Measurements from ENCODE around the gene UBTD2. TPM values are rescaled to one million over a fixed set of nuclear protein-coding genes. Genes with fewer than 3 reads are reported as not detected.

UBTD2 gene
- total RNA-seq, 4 donors from 2014 or later, result 17.3 to 26.6 (median 20.2) TPM

DNA sequence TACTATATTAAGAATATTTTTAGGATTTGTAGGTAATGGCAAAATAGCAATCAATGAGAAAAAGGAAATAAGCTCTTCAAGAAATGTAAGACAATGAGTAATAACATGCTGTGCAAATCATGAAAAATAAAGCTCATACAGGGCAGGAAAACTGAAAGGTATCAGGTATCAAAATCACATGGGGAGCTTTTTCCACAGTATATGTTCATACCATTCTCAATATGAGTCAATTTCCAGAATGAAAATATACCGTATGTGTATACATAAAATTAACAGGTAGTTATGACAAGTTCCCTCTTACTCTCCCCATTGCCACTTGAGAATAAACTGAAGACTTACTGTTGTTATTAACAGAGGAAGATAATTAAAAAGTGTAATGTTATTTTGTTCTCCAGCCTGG lies 53.7 kb downstream of the UBTD2 start:
- Histone ChIP-seq H3K27me3 (no peaks in the 10 kb centered on the region), H3K36me3 (peaks cover 3 to 55% of the 10 kb centered on the region in 2 donors), H3K4me3 (no peak overlapping the region), H3K9me3 (no peaks in the 10 kb centered on the region), H3K4me1 (no peaks in the 10 kb centered on the region), H3K27ac (no peak overlapping the region)
- WGBS, 2 donors (ENCODE audit: low coverage in 1 of 2), result 86 to 92% methylated on average over 1 of the region's 1 CpG
- TF ChIP-seq POLR2A (IDR thresholded peaks at IDR 0.05), result no peak
- TF ChIP-seq EP300 (IDR thresholded peaks at IDR 0.05), result no peak
- TF ChIP-seq POLR2AphosphoS5 (IDR thresholded peaks at IDR 0.05), result no peak
- TF ChIP-seq, protein P1, sequence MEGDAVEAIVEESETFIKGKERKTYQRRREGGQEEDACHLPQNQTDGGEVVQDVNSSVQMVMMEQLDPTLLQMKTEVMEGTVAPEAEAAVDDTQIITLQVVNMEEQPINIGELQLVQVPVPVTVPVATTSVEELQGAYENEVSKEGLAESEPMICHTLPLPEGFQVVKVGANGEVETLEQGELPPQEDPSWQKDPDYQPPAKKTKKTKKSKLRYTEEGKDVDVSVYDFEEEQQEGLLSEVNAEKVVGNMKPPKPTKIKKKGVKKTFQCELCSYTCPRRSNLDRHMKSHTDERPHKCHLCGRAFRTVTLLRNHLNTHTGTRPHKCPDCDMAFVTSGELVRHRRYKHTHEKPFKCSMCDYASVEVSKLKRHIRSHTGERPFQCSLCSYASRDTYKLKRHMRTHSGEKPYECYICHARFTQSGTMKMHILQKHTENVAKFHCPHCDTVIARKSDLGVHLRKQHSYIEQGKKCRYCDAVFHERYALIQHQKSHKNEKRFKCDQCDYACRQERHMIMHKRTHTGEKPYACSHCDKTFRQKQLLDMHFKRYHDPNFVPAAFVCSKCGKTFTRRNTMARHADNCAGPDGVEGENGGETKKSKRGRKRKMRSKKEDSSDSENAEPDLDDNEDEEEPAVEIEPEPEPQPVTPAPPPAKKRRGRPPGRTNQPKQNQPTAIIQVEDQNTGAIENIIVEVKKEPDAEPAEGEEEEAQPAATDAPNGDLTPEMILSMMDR (IDR thresholded peaks at IDR 0.05), result no peak
- ATAC-seq, result no peak

DNA sequence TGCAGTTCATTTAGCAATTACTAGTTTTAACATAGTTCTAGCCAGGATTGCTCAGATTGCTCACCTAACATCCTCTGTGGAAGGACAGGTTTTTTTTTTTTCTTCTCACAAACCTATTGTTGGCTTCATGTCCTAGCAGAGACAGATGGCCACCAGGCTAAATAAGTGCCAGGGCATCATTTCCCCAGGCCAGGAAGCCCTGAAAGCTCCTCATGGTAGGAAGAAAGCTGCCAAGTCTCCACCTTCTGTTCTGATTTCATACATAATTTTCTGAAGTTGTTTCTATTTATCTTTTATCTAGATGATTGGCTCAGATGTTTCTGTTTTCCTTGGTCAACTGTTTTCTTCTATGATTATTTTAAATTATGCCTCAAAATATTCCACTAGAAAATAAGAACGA lies 58.6 kb downstream of the UBTD2 start:
- H3K36me3 ChIP-seq, result peaks cover 0 to 35% of the 10 kb centered on the region in 2 donors
- H3K4me3 ChIP-seq, result no peak overlapping the region
- H3K9me3 ChIP-seq, result no peaks in the 10 kb centered on the region
- WGBS, 2 donors (ENCODE audit: low coverage in 1 of 2), result 71 to 83% methylated on average over 1 of the region's 1 CpG
- no peak for TF ChIP-seq EP300 (IDR thresholded peaks at IDR 0.05)
- TF ChIP-seq POLR2A (IDR thresholded peaks at IDR 0.05), result no peak
- TF ChIP-seq POLR2AphosphoS5 (IDR thresholded peaks at IDR 0.05), result no peak
- TF ChIP-seq, protein P1 (IDR thresholded peaks at IDR 0.05), result no peak
- ATAC-seq, result no peak
- H3K27ac ChIP-seq, result no peak overlapping the region
- H3K4me1 ChIP-seq, result no peaks in the 10 kb centered on the region
- H3K27me3 ChIP-seq, result no peaks in the 10 kb centered on the region

DNA sequence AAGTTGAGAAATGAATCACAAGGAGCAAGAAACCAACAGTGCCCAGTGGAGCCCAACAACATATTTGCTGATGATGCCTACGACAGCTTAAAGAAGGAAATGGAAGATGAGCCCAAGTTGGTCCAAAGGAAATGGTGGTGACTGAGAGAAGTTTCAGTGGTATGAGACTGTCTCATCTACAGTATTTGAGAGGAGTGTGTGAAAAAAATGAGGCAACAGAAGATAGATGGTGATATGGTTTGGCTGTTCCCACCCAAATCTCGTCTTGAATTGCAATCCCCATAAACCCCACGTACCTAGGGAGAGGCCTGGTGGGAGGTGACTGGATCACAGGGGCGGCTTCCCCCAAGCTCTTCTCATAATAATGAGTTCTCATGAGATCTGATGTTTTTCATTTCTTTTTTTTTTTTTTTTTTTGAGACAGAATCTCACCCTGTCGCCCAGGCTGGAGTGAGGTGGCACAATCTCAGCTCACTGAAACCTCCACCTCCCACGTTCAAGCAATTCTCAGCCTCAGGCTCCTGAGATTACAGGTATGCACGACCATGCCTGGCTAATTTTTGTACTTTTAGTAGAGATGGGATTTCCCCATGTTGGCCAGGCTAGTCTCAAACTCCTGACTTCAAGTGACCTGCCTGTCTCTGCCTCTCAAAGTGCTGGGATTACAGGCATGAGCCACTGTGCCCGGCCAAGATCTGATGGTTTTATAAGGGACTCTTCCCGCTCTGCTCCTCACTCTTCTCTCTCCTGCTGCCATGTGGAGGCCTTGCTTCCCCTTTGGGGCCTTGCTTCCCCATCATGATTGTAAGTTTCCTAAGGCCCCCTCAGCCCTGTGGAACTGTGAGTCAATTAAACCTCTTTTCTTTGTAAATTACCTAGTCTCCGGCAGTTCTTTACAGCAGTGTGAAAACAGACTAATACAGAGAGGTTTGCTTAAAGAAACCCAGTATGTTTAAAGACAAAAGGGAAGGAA lies 59.4 kb downstream of the UBTD2 start:
- ATAC-seq, result no peak
- 87 to 88% methylated on average over 5 to 10 of the region's 10 CpGs for WGBS, 2 donors (ENCODE audit: low coverage in 1 of 2)
- Histone ChIP-seq H3K36me3 (peaks cover 0 to 37% of the 10 kb centered on the region in 2 donors), H3K27me3 (no peaks in the 10 kb centered on the region), H3K4me3 (no peak overlapping the region), H3K4me1 (no peaks in the 10 kb centered on the region), H3K9me3 (peaks cover 0 to 2% (median 0%) of the 10 kb centered on the region in 3 donors), H3K27ac (no peak overlapping the region)
- TF ChIP-seq POLR2A (IDR thresholded peaks at IDR 0.05), result no peak
- TF ChIP-seq EP300 (IDR thresholded peaks at IDR 0.05), result no peak
- no peak for TF ChIP-seq POLR2AphosphoS5 (IDR thresholded peaks at IDR 0.05)
- TF ChIP-seq, protein P1 (IDR thresholded peaks at IDR 0.05), result no peak

DNA sequence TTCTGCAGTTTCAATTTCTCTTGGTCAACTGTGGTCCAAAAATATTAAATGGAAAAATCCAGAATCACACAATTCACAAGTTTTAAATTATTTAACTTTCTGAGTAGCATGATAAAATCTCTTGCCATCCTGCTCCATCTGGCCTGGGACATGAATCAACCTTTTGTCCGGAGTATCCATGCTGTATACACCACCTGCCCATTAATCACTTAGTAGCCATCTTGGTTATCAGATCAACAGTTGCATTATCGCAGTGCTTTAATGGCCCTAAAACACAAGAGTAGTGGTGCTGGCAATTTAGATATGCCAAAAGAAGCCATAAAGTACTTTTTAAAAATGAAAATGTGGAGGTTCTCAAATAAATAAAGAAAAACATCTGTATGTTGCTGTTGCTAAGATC lies 64.3 kb downstream of the UBTD2 start:
- Histone ChIP-seq H3K4me3 (no peak overlapping the region), H3K27ac (no peak overlapping the region), H3K9me3 (peaks cover 0 to 7% (median 0%) of the 10 kb centered on the region in 3 donors), H3K27me3 (no peaks in the 10 kb centered on the region), H3K36me3 (peaks cover 0 to 43% of the 10 kb centered on the region in 2 donors), H3K4me1 (no peaks in the 10 kb centered on the region)
- no peak for TF ChIP-seq POLR2AphosphoS5 (IDR thresholded peaks at IDR 0.05)
- WGBS, 2 donors (ENCODE audit: low coverage in 1 of 2), result 100% methylated on average over 1 to 2 of the region's 2 CpGs
- ATAC-seq, result no peak

DNA sequence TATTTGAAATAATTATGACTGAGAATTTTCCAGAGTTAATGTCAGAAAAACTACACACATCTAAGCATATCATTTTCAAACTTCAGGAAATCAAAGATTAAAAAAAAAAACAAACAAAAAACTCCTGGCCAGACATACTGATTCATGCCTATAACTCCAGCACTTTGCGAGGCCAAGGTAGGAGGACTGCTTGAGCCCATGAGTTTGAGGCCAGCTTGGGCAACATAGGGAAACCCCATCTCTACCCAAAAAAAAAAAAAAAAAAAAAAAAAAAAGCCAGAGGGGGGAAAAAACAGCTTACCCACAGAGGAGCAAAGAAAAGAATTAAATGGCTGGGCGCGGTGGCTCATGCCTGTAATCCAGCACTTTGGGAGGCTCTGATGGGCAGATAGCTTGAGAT lies 67.2 kb downstream of the UBTD2 start:
- Histone ChIP-seq H3K27me3 (no peaks in the 10 kb centered on the region), H3K4me1 (no peaks in the 10 kb centered on the region), H3K9me3 (peaks cover 0 to 7% (median 0%) of the 10 kb centered on the region in 3 donors), H3K36me3 (peaks cover 0 to 62% of the 10 kb centered on the region in 2 donors), H3K27ac (no peak overlapping the region), H3K4me3 (no peak overlapping the region)
- WGBS, 2 donors (ENCODE audit: low coverage in 1 of 2), result 93 to 100% methylated on average over 2 to 3 of the region's 3 CpGs
- ATAC-seq, result no peak
- TF ChIP-seq POLR2AphosphoS5 (IDR thresholded peaks at IDR 0.05) (no peak), EP300 (IDR thresholded peaks at IDR 0.05) (no peak), POLR2A (IDR thresholded peaks at IDR 0.05) (no peak)
- TF ChIP-seq, protein P1 (IDR thresholded peaks at IDR 0.05), result no peak
